Stimulated activated CD4-positive, alpha-beta T cell treated with anti-CD3 and anti-CD28 coated beads, Interleukin-4, amount 100 ng/mL, for 4 hours (primary cell): Measurements from ENCODE around the gene LHX4.

Experiments
- DNase-seq, 2 experiments: peaks; one replicate each; pipeline ENCODE4 v3.0.0-alpha.2; 2020

The LHX4 gene

GRCh38 chr1:180259431-180260338 is 29.6 kb downstream of the LHX4 start:
- DNase-seq = no peak

GRCh38 chr1:180260541-180260940 is 30.5 kb downstream of the LHX4 start:
- DNase-seq = no peak

GRCh38 chr1:180261030-180261429 is 31.0 kb downstream of the LHX4 start:
- no peak for DNase-seq

- DNase-seq = no peak
Observed at GRCh38 chr1:180261524-180262155, 31.6 kb downstream of the LHX4 start.

- no peak for DNase-seq
Observed at GRCh38 chr1:180262628-180263488, 32.8 kb downstream of the LHX4 start.

- no peak for DNase-seq
Observed at GRCh38 chr1:180264595-180264994, 34.5 kb downstream of the LHX4 start.

- DNase-seq = no peak
Observed at GRCh38 chr1:180265201-180265600, 35.1 kb downstream of the LHX4 start.

- DNase-seq = no peak
Observed at GRCh38 chr1:180265871-180266270, 35.8 kb downstream of the LHX4 start.

- no peak for DNase-seq
Observed at GRCh38 chr1:180266275-180267210, 36.5 kb downstream of the LHX4 start.

GRCh38 chr1:180267211-180267561 is 37.1 kb downstream of the LHX4 start:
- no peak for DNase-seq

- no peak for DNase-seq
Observed at GRCh38 chr1:180267761-180268555, 37.9 kb downstream of the LHX4 start.

- no peak for DNase-seq
Observed at GRCh38 chr1:180268556-180269075, 38.6 kb downstream of the LHX4 start.

GRCh38 chr1:180269645-180270529 is 39.8 kb downstream of the LHX4 start:
- no peak for DNase-seq

GRCh38 chr1:180270530-180271271 is 40.6 kb downstream of the LHX4 start:
- no peak for DNase-seq

- DNase-seq = no peak
Observed at GRCh38 chr1:180271272-180272255, 41.5 kb downstream of the LHX4 start.

GRCh38 chr1:180272395-180272794 is 42.3 kb downstream of the LHX4 start:
- no peak for DNase-seq

- DNase-seq = no peak
Observed at GRCh38 chr1:180273066-180273465, 43.0 kb downstream of the LHX4 start.

- no peak for DNase-seq
Observed at GRCh38 chr1:180274221-180274620, 44.2 kb downstream of the LHX4 start.
